PFSK-1 (cell line): ENCODE results near the gene CDH6.

Source experiments
- POLR2AphosphoS5 ChIP-seq: IDR thresholded peaks from 2 replicates; pipeline ENCODE4 v1.6.1; 2012; ENCODE audit warnings: low read depth, mild to moderate bottlenecking, control low read depth, low read length, moderate library complexity
- TF ChIP-seq, protein P1 (sequence below), 2 experiments: IDR thresholded peaks; 2 replicates each; pipeline versions ENCODE4 v1.6.1 to v1.8.0; 2011 to 2012; ENCODE audit warnings: low read depth in 2 of 2, low read length in 2 of 2, control low read depth in 1 of 2, inconsistent platforms in 1 of 2, mild to moderate bottlenecking in 1 of 2, moderate library complexity in 1 of 2; ENCODE audit not compliant: insufficient read depth in 1 of 2

DNA sequence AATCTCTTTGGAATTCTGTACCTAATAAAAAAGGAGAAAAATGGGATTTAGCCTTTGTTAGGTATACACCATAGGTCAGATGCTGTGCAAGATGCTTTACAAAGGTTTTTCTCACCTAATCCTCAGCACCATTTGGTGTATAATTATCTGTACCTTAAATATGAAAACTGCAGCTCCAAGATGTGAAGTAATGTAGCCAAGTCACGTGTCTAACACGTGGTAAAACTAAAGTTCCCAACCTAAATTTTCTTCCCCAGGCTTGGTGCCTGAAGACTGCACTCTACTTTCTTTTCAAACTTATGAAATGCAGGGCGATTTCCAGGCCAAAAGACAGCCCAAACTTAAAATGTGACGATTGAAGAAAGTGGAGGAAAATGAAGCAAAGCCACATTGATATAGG lies 125.8 kb downstream of the CDH6 start:
- TF ChIP-seq, protein P1, sequence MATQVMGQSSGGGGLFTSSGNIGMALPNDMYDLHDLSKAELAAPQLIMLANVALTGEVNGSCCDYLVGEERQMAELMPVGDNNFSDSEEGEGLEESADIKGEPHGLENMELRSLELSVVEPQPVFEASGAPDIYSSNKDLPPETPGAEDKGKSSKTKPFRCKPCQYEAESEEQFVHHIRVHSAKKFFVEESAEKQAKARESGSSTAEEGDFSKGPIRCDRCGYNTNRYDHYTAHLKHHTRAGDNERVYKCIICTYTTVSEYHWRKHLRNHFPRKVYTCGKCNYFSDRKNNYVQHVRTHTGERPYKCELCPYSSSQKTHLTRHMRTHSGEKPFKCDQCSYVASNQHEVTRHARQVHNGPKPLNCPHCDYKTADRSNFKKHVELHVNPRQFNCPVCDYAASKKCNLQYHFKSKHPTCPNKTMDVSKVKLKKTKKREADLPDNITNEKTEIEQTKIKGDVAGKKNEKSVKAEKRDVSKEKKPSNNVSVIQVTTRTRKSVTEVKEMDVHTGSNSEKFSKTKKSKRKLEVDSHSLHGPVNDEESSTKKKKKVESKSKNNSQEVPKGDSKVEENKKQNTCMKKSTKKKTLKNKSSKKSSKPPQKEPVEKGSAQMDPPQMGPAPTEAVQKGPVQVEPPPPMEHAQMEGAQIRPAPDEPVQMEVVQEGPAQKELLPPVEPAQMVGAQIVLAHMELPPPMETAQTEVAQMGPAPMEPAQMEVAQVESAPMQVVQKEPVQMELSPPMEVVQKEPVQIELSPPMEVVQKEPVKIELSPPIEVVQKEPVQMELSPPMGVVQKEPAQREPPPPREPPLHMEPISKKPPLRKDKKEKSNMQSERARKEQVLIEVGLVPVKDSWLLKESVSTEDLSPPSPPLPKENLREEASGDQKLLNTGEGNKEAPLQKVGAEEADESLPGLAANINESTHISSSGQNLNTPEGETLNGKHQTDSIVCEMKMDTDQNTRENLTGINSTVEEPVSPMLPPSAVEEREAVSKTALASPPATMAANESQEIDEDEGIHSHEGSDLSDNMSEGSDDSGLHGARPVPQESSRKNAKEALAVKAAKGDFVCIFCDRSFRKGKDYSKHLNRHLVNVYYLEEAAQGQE (IDR thresholded peaks at IDR 0.05; ENCODE audit: insufficient read depth in 1 of 2, low read depth in 2 of 2, low read length in 2 of 2), result no peak
- no peak for TF ChIP-seq POLR2AphosphoS5
